HCT116 (cell line): ENCODE measurements around the gene CDK5RAP2.

Experiments
- ELF1 ChIP-seq: IDR thresholded peaks from 2 replicates; pipeline ENCODE4 v1.6.1; 2012; ENCODE audit warnings: low read depth, borderline replicate concordance
- EZH2 ChIP-seq: fragments of 200-600 bp; sonication (generic); IDR thresholded peaks from 2 replicates; pipeline ENCODE4 v1.6.1; 2017; ENCODE audit warnings: antibody characterized with exemption, mixed run types
- EZH2phosphoT487 ChIP-seq: fragments of 200-600 bp; IDR thresholded peaks from 2 replicates; pipeline ENCODE4 v1.6.1; 2018; ENCODE audit warnings: antibody characterized with exemption, borderline replicate concordance
- JUND ChIP-seq: IDR thresholded peaks from 2 replicates; pipeline ENCODE4 v1.6.1; 2012
- POLR2A ChIP-seq: IDR thresholded peaks from 2 replicates; pipeline ENCODE4 v1.7.0; 2011; ENCODE audit warnings: borderline replicate concordance; ENCODE audit not compliant: insufficient read depth, insufficient read length; ENCODE audit errors: extremely low read depth
- POLR2AphosphoS5 ChIP-seq: IDR thresholded peaks from 2 replicates; pipeline ENCODE4 v1.6.1; 2011; ENCODE audit warnings: mild to moderate bottlenecking, low read depth, low read length, moderate library complexity
- RAD21 ChIP-seq: IDR thresholded peaks from 2 replicates; pipeline ENCODE4 v1.6.1; 2012; ENCODE audit warnings: low read depth, mild to moderate bottlenecking
- SIN3A ChIP-seq: IDR thresholded peaks from 2 replicates; pipeline ENCODE4 v1.6.1; 2012; ENCODE audit warnings: low read depth
- YY1 ChIP-seq: IDR thresholded peaks from 2 replicates; pipeline ENCODE4 v1.6.1; 2011; ENCODE audit warnings: low read length, low read depth, moderate library complexity, mild to moderate bottlenecking; ENCODE audit not compliant: insufficient replicate concordance; ENCODE audit errors: extremely low read depth
- ZFX ChIP-seq: fragments of 450-650 bp; IDR thresholded peaks from 2 replicates; pipeline ENCODE4 v1.6.1; 2017
- ZNF274 ChIP-seq: fragments of 200-500 bp; sonication (Bioruptor generic); IDR thresholded peaks from 2 replicates; pipeline ENCODE4 v1.6.1; 2014; ENCODE audit warnings: mild to moderate bottlenecking, low read depth, low read length, inconsistent platforms
- TF ChIP-seq, protein P1 (sequence below): IDR thresholded peaks from 2 replicates; pipeline ENCODE4 v1.6.1; 2012; ENCODE audit warnings: low read depth
- TF ChIP-seq, protein P2 (sequence below), 3 experiments: fragments of 200-600 bp in 1 of 3; sonication (generic) in 1 of 3; IDR thresholded peaks in 2 of 3; conservative IDR thresholded peaks in 1 of 3; 2 replicates each; pipeline ENCODE4 v1.5.1; 2012 to 2017; ENCODE audit warnings: low read depth in 2 of 3, low read length in 2 of 3, antibody characterized with exemption in 1 of 3, borderline replicate concordance in 1 of 3, control low read depth in 1 of 3, mild to moderate bottlenecking in 1 of 3, mixed read lengths in 1 of 3, mixed run types in 1 of 3, moderate library complexity in 1 of 3; ENCODE audit not compliant: insufficient read depth in 1 of 3

DNA sequence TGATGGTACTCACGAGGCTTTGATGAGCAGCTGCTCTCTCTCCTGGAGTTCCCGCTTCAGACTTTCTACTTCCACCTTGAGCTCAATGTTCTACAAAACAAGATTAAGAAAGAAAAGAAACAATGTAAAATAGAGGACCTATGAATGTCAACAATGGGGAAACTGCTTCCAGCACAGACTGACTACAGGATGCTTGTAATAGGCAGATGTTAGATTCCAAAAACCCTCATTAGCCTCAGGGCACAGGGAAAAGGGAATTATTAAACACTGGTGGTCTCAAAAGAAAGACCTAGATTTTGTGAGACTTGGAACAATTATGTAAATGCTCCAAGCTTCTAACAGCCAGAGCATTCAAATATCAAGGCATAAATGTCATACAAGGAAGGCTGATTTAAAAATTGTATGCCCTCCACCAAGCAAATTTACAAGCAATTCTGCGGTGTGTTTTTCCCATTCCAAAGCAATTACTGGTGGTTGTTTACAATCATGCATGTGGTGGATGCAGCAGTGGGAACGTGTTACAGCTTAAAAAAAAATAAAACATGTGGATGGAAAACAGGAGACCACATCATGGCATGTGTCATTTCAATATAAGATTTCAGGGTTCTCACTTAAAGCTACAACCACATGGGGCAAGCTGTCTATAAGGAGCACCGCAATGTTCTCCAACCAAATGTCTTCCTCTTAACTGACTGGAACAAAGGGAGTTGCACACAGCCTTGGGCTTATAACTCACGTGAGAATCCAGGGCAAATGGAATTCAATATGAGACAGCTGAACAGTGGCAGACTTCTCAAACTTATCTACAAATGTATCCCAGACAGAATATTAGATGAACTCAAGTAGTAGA is 34.0 kb downstream of the CDK5RAP2 start:
- TF ChIP-seq, protein P1, sequence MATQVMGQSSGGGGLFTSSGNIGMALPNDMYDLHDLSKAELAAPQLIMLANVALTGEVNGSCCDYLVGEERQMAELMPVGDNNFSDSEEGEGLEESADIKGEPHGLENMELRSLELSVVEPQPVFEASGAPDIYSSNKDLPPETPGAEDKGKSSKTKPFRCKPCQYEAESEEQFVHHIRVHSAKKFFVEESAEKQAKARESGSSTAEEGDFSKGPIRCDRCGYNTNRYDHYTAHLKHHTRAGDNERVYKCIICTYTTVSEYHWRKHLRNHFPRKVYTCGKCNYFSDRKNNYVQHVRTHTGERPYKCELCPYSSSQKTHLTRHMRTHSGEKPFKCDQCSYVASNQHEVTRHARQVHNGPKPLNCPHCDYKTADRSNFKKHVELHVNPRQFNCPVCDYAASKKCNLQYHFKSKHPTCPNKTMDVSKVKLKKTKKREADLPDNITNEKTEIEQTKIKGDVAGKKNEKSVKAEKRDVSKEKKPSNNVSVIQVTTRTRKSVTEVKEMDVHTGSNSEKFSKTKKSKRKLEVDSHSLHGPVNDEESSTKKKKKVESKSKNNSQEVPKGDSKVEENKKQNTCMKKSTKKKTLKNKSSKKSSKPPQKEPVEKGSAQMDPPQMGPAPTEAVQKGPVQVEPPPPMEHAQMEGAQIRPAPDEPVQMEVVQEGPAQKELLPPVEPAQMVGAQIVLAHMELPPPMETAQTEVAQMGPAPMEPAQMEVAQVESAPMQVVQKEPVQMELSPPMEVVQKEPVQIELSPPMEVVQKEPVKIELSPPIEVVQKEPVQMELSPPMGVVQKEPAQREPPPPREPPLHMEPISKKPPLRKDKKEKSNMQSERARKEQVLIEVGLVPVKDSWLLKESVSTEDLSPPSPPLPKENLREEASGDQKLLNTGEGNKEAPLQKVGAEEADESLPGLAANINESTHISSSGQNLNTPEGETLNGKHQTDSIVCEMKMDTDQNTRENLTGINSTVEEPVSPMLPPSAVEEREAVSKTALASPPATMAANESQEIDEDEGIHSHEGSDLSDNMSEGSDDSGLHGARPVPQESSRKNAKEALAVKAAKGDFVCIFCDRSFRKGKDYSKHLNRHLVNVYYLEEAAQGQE: no peak
- TF ChIP-seq EZH2phosphoT487 (no peak), POLR2A (no peak), POLR2AphosphoS5 (no peak), JUND (no peak), ZNF274 (no peak), EZH2 (no peak), ELF1 (no peak), RAD21 (no peak), YY1 (no peak), SIN3A (no peak), ZFX (no peak)
- TF ChIP-seq, protein P2, sequence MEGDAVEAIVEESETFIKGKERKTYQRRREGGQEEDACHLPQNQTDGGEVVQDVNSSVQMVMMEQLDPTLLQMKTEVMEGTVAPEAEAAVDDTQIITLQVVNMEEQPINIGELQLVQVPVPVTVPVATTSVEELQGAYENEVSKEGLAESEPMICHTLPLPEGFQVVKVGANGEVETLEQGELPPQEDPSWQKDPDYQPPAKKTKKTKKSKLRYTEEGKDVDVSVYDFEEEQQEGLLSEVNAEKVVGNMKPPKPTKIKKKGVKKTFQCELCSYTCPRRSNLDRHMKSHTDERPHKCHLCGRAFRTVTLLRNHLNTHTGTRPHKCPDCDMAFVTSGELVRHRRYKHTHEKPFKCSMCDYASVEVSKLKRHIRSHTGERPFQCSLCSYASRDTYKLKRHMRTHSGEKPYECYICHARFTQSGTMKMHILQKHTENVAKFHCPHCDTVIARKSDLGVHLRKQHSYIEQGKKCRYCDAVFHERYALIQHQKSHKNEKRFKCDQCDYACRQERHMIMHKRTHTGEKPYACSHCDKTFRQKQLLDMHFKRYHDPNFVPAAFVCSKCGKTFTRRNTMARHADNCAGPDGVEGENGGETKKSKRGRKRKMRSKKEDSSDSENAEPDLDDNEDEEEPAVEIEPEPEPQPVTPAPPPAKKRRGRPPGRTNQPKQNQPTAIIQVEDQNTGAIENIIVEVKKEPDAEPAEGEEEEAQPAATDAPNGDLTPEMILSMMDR (IDR thresholded peaks at IDR 0.05 in 2 of 3, conservative IDR thresholded peaks at IDR 0.05 in 1 of 3; ENCODE audit: borderline replicate concordance in 1 of 3, insufficient read depth in 1 of 3, low read depth in 2 of 3, low read length in 2 of 3): no peak
